ENCODE measurements around the gene ZNF841. TPM values are rescaled to one million over a fixed set of nuclear protein-coding genes. Genes with fewer than 3 reads are reported as not detected.

Gene ZNF841
- 2.0 to 2.6 TPM (median 2.4 TPM) in 5 replicates for total RNA-seq (2022; extraction: Qiagen RNA extraction)

GRCh38 chr19:52095172-52096014, at the start of gene ZNF841:
Gene ZNF841, minus strand, starts transcription at chr19:52095765. Its CDS starts 10,964 bp downstream, at chr19:52084801.

GRCh38 chr19:52139252-52140031, 43.9 kb upstream of the ZNF841 start, which contains the start of gene ZNF616:
Gene ZNF616, minus strand, starts transcription at chr19:52139938. Its CDS starts 9,426 bp downstream, at chr19:52130512.

GRCh38 chr19:52048555-52049501, 46.7 kb downstream of the ZNF841 start, which contains the start of gene ZNF432:
Gene ZNF432, minus strand, starts transcription at chr19:52048838. Its CDS starts 1,970 bp downstream, at chr19:52046868.

GRCh38 chr19:52028027-52028779, 67.4 kb downstream of the ZNF841 start, which contains the start of gene ZNF614:
Gene ZNF614, minus strand, starts transcription at chr19:52028379. Its CDS starts 2,634 bp downstream, at chr19:52025745.

Other genes starting within 250 kb of the ZNF841 start
- 0.06 TPM in 1 of 5 replicates, not detected in the others for gene ZNF577, start 207.8 kb downstream of the ZNF841 start, total RNA-seq (2022; extraction: Qiagen RNA extraction)
- gene ZNF649, start 190.7 kb downstream of the ZNF841 start, total RNA-seq (2022; extraction: Qiagen RNA extraction): 0.11 to 0.31 TPM (median 0.12 TPM) in 5 replicates
- gene ZNF613, start 168.3 kb downstream of the ZNF841 start, total RNA-seq (2022; extraction: Qiagen RNA extraction): 0.97 to 1.8 TPM (median 1.0 TPM) in 5 replicates
- 3.6 to 6.2 TPM (median 4.2 TPM) in 5 replicates for gene ZNF350, start 108.9 kb downstream of the ZNF841 start, total RNA-seq (2022; extraction: Qiagen RNA extraction)
- 2.8 to 4.8 TPM (median 3.5 TPM) in 5 replicates for gene ZNF615, start 87.6 kb downstream of the ZNF841 start, total RNA-seq (2022; extraction: Qiagen RNA extraction)
- gene ZNF614, start 67.4 kb downstream of the ZNF841 start, total RNA-seq (2022; extraction: Qiagen RNA extraction): 2.5 to 3.1 TPM (median 3.0 TPM) in 5 replicates
- gene ZNF432, start 46.9 kb downstream of the ZNF841 start, total RNA-seq (2022; extraction: Qiagen RNA extraction): 1.4 to 2.2 TPM (median 1.9 TPM) in 5 replicates
- 0.55 to 1.1 TPM (median 0.66 TPM) in 5 replicates for gene ZNF616, start 44.2 kb upstream of the ZNF841 start, total RNA-seq (2022; extraction: Qiagen RNA extraction)
- gene ZNF836, start 75.9 kb upstream of the ZNF841 start, total RNA-seq (2022; extraction: Qiagen RNA extraction): 0.41 to 1.6 TPM (median 0.61 TPM) in 5 replicates
- gene PPP2R1A, start 94.3 kb upstream of the ZNF841 start, total RNA-seq (2022; extraction: Qiagen RNA extraction): 207 to 312 TPM (median 302 TPM) in 5 replicates
- gene ZNF766, start 173.8 kb upstream of the ZNF841 start, total RNA-seq (2022; extraction: Qiagen RNA extraction): 7.5 to 11.5 TPM (median 9.5 TPM) in 5 replicates
- gene ZNF480, start 201.4 kb upstream of the ZNF841 start, total RNA-seq (2022; extraction: Qiagen RNA extraction): 7.0 to 16.7 TPM (median 16.1 TPM) in 5 replicates
- not detected in 5 replicates for gene ZNF610, start 240.5 kb upstream of the ZNF841 start, total RNA-seq (2022; extraction: Qiagen RNA extraction)